ENCODE measurements around the gene MYO19.
"Not testable (repeated sequence)": the region's sequence is repeated elsewhere in the genome, so short reads cannot be mapped to it uniquely, and the experiment has no call there.

The MYO19 gene

GRCh38 chr17:36533935-36534839 is 481 bp downstream of the MYO19 start:
- peak; percentile 64 for DNase-seq (ENCODE audit: low spot score)

GRCh38 chr17:36532435-36532975 is 2.2 kb downstream of the MYO19 start:
- no peak for DNase-seq (ENCODE audit: low spot score)

DNA sequence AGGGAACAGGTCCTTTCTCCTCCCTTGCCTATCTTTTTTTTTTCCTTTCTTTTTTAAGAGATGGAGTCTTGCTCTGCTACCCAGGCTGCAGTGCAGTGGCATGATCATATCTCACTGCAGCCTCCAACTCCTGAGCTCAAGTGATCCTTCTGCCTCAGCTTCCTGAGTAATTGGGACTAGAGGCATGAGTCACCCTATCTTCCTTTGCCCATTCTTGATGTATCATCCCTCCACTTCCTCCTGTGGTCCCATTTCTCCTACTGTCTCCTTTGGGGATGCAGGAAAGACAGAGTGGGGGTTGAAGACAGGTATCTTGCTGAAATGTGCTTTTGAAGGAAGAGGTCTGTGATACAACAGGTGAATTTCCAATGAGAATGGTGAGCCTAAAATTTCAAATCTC is 5.5 kb downstream of the MYO19 start:
- DNase-seq (ENCODE audit: low spot score): peak; percentile 52

GRCh38 chr17:36527621-36528250 is 6.9 kb downstream of the MYO19 start:
- DNase-seq (ENCODE audit: low spot score): no peak

DNA sequence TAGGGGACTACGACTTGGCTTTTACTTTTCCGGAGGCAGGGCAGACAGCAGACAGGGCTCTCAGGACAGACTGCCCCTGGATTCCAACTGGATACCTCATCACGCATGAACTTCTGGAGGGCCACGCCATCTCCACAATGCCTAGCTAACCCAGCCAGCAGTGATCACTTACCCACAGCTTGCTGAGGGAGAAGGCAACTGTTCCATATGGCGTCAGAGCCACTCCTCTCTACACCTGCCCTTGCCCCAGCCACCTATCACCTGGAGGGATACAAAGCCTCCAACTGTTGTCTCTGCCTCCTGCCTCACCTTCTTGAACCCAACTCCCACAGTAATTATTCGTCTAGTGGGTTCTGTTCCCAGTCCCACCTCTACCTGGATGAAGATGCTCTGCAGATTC is 8.8 kb downstream of the MYO19 start:
- DNase-seq (ENCODE audit: low spot score): no peak

DNA sequence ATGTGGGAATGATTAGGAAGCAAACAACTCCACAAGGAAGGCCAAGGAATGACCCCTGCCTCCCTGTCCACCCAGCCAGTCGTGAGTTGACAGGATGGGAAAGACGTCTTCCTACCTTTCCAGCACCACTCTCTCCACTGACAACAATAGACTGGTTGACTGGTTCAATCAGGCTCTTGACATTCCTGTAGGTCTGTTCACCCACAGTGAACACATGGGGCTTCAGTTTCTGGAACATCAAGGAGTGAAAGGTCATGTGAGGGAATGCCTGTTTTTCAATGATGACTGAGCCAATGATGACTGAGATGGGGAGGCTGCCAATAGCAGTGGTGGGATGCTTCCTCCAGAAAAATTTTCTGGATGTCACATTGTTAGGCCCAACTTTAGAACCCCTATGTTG is 9.6 kb downstream of the MYO19 start:
- DNase-seq (ENCODE audit: low spot score): no peak

GRCh38 chr17:36524428-36524876 is 10.2 kb downstream of the MYO19 start:
- no peak for DNase-seq (ENCODE audit: low spot score)

GRCh38 chr17:36523113-36523512 is 11.6 kb downstream of the MYO19 start:
- DNase-seq (ENCODE audit: low spot score): no peak

- DNase-seq (ENCODE audit: low spot score): no peak
Observed at GRCh38 chr17:36515837-36516236, 18.8 kb downstream of the MYO19 start.

DNA sequence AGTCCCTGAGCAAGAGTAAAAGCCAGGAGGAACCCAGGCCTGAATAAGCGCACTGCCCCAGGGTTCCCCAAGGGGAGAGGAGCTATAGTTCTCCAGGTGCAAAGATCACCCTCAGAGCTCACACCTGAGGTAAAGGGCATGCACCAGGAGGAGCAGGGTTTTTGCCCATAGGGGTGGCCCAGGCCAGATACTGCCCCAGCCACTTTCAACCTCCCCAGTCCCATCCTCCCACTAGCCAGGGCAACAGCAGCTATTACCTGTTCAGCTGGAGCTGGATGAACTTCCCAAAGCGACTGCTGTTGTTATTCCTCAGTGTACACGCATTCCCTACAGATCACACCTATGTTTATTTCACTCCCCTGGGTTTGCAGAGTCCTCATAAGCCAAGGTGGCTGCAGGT is 19.8 kb downstream of the MYO19 start:
- DNase-seq (ENCODE audit: low spot score): no peak

DNA sequence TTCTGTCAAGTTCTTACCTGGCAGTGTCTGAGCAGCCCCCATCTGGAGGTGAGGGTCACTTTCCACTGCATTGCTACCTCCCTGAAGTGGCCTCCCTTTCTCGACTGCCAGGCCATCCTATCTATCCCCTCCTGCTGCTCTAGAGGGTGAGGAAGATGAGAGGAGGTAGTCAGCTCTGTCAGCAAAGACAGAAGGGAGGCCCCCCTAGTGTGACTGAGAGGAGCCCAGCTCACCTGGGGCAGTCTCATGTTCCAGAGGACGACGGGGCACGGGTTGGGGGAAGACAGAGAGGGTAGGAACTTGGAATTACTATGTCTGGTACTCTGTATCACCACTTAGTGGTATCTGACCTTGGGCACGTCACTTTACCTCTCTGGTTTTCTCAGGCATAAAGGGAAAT is 22.0 kb downstream of the MYO19 start:
- no peak for DNase-seq (ENCODE audit: low spot score)

DNA sequence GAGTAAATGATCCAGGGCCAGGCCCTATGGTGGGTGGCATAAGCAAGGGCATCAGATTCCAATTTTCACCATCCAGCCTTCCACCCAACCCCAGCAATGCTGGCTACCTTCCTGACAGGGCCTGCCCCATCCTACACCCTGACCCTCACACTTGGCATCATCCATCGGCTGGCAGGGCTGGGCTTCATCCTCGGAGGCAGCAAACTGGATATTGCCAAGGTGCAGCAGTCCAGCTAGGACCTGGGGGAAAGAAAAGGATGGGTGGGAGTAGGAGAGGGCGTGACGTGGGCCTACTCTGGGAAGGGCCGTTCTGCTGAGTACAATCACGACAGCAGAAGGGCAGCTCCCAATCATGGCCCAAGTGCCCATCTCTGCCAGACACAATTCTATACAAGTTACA is 23.5 kb downstream of the MYO19 start:
- DNase-seq (ENCODE audit: low spot score): no peak

- DNase-seq (ENCODE audit: low spot score): no peak
Observed at GRCh38 chr17:36510636-36511035, 24.0 kb downstream of the MYO19 start.

DNA sequence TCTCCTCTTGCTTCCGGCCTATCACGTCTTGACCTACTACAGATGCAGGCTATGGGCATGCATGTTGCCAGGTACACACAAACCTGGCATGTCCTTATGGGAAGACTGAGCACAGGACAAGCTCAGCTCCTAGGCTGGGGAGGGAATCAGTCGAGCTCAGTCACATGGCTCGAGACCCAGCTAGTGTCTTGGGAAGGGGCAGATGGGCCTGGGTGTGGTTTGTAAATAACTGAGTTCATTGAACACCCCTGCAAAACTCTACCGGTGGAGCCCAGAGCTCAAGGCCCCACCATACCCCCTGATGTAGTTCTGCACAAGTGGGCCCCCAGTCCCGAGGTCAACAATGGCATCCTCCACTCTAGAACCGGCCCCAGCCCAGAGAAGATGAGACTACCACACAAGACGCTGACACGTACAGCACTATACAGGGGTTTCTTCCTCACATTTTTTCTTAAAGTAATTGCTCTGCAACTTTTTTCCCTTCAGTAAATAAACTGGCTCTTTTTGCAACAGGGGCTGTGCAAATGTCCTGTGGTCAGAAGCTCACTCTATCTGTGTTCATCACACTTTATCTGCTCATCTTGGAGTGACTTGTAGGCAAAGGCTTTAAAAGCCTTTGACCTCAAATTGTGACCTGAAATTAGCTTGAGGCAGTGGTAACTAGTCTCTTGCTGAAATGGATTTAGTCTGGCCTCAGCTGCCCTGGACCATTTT is 25.2 kb downstream of the MYO19 start:
- DNase-seq (ENCODE audit: low spot score): no peak

DNA sequence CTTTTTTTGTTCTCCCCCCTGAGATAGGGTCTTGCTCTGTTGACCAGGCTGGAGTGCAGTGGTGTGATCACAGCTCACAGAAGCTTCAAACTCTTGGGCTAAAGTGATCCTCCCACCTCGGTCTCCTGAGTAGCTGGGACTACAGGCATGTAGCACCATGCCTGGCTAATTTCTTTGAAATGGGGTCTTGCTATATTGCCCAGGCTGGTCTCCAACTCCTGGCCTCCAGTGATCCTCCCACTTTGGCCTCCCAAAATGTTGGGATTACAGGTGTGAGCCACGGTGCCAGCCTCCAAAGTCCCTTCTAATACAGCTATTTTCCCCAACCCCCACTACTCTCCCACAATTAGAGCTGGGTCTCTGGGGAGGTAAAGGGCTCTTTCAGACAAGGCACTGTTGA is 26.2 kb downstream of the MYO19 start:
- not testable (repeated sequence) for DNase-seq (ENCODE audit: low spot score)

GRCh38 chr17:36507266-36507665 is 27.4 kb downstream of the MYO19 start:
- DNase-seq (ENCODE audit: low spot score): no peak

DNA sequence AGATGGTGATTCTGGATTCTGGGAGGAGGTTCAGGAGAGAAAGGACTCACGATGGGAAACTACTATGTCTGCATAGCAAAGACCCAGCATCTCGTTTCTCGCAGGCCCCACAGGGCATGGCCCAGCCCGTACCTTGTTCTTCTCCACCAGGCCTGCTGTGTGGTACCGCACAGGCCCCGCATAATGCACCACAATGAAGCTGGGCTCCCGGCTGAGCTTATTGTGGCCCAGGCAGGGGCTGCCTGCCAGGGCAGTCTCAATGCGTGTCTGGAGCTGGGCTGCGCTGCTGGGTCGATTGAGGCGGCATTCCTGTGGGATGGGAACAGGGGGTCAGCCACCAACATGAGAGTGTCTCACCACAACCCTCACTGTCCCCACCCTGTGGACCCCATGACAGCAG is 27.8 kb downstream of the MYO19 start:
- no peak for DNase-seq (ENCODE audit: low spot score)

- DNase-seq (ENCODE audit: low spot score): no peak
Observed at GRCh38 chr17:36506249-36506826, 28.3 kb downstream of the MYO19 start.

DNA sequence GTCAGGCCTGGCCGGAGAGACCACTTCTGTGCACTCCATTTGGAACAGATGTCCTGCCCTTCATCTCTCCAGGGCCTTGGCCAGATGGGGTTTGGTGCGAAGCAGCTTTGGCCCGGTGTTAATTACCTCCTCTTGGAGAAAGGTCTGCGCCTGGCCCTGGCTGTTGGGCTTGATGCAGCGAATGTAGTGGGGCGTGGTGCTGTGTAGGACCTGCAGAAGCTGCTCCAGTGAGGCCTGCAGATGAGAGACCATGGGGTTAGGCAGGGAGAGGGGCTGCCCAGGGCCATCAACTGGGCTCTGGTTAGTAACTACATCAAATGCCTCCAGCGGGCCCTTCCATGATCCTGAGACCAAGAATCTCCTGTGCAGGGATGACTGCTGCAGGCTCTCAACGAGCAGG is 29.5 kb downstream of the MYO19 start:
- DNase-seq (ENCODE audit: low spot score): no peak

- DNase-seq (ENCODE audit: low spot score): no peak
Observed at GRCh38 chr17:36504156-36504545, 30.5 kb downstream of the MYO19 start.

GRCh38 chr17:36503456-36504155 is 31.1 kb downstream of the MYO19 start:
- DNase-seq (ENCODE audit: low spot score): no peak

DNA sequence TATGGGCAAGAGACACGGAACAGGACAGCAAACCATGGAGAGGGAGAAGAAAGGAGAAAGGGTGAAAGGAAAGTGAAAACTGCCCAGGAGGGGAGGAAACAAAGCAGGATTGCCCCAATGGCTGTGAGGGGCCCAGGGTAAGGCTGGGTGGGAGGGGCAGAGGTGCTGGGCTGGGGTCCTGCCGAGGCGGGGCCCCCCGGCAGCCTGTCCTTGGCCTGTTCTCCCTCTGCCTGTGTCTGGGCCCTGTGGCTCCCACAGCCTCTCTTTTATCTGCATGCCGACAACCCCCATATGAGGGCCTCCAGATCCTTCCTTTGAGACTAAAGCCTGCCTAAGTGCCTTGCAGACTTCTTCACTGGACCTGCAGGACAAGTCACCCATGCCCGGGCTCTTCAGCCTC is 32.7 kb downstream of the MYO19 start:
- no peak for DNase-seq (ENCODE audit: low spot score)
